NCI-H82 treated with DMSO at 0.1 percent for 48 hours (cell line): Measurements from ENCODE around the gene DRAP1.
"Not testable (repeated sequence)": the region's sequence is repeated elsewhere in the genome, so short reads cannot be mapped to it uniquely, and the experiment has no call there.

ENCODE experiments used
- DNase-seq: peaks from one replicate; lab custom pipeline; 2025; ENCODE audit not compliant: unreplicated experiment; lab: John Stamatoyannopoulos, UW

The DRAP1 gene

DNA sequence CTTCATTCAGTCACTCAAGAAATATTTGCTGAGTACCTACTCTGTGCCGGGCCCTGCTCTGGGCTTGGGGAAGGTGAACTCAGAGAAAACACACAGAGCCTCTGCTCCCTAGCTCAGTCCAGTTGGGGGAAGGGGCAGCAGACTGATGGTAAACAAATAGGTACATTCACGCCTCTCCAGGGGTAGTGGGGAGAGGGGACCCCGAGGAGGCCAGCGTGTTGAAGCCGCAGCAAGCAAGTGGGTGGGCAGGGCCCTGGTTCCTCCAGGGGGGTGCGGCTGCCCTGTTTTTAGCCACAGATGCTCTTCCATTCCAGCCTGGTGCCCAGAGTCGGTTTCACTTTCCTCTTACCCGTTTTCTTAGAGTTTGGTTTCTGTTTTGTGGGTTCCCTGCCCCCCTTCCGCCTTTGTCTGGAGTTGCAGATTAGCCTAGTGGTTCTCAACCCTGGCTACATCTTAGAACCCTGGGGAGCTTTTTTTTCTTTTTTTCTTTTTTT lies 8.7 kb downstream of the DRAP1 start:
- no peak for DNase-seq

DNA sequence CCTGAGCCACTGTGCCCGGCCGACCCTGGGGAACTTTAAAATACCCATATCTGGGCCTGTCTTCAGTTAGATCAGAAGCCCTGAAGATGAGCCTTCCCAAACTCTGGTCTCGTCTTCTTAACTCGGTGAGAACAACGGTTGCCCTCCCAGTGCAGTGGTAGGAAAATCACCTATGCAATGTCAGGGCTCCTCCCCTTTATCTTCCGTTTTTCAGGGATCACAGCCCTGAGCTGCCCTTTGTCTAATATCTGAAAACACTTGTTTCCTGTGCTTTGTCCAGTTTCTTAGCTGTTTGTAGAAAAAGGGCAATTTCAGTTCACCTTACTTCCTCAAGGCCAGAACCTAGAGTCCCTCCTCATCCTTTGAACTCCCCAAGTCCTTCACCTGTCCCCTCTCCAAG lies 9.4 kb downstream of the DRAP1 start:
- DNase-seq, result no peak

DNA sequence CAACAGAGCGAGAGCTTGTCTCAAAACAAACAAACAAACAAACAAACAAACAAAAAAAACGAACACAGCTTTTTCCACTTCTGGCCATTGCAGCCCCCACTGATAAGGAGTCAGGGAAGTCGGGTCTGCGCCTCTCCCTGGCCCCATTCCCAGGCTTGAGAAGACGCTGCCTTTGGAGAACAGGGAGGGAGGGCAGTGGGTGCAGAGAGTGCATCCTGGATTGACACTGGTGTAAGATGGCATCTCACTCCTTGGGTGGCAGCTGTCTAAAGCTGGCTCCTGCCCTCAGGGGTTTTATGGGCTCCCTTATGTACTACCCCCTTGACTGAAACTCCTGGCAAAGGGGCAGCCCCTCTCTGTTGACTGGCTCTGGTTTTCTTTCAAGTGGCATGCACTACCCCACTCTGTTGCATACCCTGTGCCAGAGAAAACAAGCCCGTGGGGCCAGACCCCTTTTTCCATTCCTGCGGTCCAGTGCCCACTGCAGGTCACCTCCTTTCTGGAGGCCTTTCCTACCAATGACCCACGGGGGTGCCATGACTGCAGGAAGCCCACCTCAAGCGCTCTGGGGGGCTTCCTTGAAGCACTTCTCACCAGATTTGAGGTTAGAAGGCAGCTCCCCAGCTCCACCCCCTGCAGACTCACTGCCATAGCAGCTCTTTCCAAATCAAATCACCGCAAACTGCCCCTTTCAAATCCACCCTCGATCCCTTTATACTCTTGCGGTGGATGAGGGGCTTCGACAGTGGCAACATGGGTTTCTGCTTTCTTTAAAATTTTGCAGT lies 12.7 kb downstream of the DRAP1 start:
- DNase-seq, result no peak

DNA sequence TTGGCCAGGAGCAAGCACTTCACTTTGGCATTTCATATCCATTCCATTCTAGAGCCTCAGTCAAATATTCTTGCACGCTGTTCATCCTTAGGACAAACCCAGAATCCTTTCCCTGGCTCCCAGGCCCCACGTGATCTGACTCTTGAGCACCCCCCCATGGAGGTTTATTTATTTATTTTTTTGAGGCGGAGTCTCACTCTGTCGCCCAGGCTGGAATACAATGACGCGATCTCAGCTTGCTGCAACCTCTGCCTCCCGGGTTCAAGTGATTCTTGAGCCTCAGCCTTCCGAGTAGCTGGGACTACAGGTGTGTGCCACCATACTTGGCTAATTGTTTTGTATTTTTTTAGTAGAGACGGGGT lies 13.3 kb downstream of the DRAP1 start:
- DNase-seq, result no peak

DNA sequence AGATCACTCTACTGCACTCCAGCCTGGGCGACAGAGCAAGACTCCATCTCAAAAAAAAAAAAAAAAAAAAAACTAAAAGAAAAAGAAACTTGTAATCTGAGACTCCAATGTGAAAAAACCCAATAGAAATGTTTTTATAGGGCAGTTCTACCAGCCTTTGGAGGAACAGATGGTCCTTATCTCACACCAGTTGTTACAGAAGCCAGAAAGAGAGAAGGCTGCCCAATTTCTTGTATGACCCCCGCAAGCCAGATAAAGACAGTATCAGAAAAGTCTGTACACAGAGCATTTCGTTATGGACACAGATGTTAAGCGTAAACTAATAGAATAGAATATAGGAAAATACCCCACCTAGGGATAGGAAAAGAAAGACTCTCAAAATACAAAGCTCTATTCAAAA lies 14.8 kb downstream of the DRAP1 start:
- no peak for DNase-seq

DNA sequence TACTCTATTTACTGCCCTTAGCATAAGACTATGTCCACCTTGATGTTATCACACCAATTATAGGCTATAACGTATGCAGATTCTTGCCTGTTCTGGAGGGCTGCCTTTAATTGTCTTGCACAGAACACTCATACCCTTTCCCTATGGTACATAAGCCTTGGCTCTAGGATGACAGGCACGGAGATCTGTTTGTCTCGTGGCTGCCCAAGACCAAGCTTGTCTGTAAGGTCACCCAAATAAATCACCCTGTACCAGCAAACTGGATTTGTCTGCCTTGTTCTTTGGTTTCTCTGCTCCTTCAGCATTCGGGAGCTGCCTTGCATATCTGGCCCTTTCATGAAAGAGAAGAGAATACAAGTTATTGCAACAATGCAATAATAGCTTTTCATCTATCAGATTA lies 18.5 kb downstream of the DRAP1 start:
- no peak for DNase-seq

DNA sequence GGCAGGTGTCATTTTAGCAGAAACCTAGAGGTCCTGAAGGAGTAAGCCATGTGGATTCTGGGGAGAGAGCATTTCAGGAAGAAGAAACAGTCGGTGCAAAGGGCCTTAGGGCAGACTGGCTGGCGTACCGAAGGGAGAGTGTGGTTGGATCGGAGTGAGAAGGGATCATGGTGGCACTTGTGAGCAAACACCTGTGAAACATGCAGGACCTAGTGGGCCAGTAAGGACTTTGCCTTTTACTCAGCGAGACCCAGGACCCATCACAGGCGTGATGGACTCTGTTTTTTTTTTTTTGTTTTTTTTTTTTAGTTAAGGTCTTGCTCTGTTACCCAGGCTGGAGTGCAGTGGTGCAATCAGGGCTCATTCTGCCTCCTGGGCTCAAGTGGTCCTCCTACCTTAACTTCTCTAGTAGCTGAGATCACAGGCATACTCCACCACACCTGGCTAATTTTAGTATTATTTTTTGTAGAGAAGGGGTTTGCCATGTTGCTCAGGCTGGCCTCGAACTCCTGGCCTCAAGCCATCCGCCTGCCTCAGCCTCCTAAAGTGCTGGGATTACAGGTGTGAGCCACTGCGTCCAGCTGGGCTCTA lies 22.6 kb downstream of the DRAP1 start:
- no peak for DNase-seq

DNA sequence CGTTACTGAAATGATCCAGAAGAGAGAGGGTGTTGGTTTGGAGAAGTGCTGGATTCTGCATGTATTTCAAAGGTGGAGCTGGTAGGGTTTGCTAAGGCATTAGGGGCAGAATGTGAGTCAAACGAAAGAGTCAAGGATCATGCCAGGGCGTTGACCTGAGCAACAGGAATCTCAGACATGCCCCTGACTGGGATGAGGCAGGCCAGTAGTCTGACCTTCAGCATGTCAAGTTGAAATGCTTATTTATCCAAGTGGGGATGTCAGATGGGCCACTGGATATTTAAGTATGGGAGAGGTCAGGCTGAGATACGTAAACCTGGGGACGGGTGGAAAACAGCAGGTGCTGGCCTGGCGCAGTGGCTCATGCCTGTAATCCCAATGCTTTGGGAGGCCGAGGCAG lies 23.3 kb downstream of the DRAP1 start:
- no peak for DNase-seq

DNA sequence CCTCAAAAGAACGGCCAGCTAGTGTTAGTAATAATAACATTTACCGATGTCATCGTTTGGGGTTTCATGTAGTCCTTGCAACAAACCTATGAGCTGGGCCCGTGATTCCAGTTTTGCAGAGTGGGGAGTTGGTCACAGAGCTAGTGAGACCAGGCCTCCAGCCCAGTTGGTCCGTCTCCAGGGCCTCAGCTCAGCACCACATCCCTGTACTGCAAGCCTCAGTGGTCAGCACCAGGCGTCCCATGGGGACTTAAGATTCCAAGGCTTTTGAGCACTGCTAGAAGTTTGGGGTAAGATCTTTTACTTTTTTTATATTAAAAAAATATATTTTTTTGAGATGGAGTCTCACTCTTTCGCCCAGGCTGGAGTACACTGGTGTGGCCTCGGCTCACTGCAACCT lies 25.0 kb downstream of the DRAP1 start:
- no peak for DNase-seq

DNA sequence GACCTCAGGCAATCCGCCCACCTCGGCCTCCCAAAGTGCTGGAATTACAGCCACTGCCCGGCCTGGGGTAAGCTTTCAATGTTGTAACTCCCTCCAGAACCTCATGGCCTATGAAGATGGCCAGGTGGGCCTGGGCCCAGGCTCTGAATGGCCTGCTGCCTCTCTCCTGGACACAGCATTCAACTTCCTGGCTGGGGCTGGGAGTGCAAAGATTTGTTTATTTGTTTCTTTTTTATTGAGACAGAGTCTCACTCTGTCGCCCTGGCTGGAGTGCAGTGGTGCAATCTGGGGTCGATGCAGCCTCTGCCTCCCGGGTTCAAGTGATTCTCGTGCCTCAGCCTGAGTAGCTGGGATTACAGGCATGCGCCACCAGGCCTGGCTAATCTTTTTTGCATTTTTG lies 25.5 kb downstream of the DRAP1 start:
- no peak for DNase-seq

DNA sequence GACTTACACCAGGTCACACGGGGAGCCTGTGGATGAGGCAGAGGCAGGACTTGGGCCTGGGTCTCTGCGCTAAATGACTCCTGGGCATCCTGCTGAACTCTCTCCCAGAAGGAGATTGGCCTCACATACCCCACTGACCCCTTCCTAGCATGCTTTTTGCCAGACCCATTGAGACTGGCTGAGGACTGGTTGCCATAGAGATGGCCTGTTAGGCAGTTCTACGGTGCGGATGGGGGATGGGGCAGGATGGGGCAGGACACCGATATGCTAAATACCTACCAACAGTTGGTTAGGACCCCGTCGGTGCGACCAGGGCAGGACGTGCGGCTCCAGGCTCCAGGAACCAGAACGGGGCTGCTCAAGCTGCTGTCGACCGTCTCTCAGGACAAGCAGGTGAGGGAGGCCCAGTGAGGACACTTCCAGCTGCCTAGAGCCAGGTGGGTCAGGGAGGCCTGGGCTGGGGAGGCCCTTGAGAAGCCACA lies 26.2 kb downstream of the DRAP1 start, which contains the start of gene TSGA10IP:
Gene TSGA10IP, plus strand, starts transcription at position 51 of the 482 bp plus-strand sequence. Its CDS starts 196 bp downstream, at position 247.
- DNase-seq, result no peak

DNA sequence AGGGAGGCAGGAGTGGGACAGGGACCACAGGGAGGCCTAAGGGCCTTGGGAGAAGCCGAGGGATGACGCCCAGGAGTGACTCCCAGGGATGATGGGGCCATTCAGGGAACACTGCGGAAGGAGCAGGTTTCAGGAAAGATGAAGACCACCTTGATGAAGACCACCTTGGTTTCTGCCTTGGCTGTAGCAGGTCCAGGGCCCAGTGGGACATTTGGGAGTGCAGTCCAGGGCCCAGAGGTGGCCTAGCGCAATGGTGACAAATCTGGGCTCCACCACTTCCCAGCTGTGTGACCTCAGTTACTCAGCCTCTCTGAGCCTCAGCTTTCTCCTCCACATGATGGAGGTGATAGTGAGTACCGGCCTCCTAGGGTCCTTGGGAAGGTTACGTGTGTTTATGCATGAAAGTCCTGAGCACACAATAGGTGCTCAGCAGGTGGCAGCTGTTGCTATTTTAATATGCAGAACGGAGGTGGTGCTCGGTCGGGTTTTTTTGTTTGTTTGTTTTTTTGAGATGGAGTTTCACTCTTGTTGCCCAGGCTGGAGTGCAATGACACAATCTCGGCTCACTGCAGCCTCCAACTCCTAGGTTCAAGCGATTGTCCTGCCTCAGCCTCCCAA lies 26.8 kb downstream of the DRAP1 start:
- no peak for DNase-seq

DNA sequence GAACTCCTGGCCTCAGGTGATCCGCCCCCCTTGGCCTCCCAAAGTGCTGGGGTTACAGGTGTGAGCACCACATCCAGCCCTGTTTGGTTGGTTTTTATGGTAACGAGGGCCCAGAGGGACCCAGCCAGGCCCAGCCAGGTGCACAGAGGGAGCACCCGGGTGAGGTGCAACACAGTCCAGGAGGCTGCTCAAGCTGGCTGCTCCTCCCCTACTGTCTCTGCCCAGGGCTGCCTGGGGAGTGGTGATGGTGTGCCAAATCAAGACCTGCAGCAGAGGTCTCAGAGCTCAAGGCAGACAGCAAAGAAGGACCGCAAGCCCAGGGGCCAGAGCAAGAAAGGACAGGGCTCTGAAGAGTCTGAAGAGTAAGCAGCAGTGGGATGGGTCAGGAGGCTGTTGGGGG lies 27.4 kb downstream of the DRAP1 start:
- DNase-seq, result no peak

DNA sequence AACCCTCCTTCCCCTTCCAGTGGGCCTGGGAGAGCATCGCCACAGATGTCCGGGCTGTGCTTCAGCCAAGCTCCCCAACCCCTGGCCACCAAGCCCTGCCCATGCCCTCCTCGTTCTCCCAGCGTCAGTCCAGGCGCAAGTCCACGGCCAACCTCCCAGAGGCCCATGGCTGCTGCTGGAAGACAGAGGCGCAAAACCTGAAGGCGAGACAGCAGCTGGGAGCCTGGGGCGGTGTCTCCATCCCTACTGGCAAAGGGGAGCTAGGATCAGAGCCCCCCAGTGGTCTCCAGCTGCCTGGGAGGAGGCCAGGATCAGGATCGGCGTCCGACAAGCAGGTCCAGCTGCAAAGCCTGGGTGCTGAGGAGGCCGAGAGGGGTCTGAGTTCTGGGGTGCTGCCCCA lies 27.9 kb downstream of the DRAP1 start:
- DNase-seq, result no peak

DNA sequence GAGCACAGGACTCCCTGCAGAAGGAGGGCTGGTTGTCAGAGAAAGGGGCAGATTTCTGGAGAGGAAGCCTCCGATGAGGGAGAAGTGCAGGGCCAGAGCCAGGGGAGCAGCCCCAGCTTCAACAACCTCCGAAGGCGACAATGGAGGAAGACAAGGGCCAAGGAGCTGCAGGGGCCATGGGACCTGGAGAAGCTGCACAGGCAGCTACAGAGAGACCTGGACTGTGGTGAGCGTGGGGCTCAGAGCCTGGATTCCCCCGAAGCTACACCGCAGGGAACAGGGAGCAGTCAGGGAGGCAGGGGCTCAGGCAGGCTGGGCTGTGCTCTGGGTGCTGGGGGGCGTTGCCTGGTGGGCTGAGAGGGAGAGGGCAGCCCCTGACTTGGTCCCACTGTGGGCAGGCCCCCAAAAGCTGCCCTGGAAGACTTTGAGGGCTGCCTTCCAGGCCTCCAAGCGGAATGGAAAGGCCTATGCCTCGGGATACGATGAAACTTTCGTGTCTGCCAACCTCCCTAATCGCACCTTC lies 28.4 kb downstream of the DRAP1 start:
- DNase-seq, result no peak

DNA sequence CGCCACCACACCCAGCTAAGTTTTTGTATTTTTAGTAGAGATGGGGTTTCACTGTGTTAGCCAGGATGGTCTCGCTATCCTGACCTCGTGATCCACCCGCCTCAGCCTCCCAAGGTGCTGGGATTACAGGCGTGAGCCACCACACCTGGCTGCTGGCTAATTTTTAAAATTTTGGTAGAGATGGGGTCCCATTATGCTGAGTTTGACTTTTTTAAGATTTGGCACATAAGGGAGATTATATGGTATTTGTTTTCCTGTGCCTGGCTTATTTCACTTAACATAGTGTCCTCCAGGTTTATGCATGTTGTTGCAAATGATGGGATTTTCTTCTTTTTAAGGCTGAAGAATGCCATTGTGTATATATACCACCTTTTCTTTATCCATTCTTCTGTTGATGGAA lies 31.5 kb downstream of the DRAP1 start:
- not testable (repeated sequence) for DNase-seq

DNA sequence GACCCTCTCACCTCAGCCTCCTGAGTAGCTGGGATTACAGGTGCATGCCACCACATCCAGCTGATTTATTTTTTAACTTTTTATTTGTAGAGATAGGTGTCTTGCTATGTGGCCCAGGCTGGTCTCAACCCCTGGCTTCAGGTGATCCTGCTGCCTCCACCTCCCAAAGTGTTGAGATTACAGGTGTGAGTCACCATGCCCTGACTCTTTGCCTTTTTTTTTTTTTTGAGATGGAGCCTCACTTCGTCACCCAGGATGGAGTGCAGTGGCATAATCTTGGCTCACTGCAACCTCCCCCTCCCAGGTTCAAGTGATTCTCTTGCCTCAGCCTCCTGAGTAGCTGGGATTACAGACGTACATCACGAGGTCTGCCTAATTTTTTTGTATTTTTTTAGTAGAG lies 32.4 kb downstream of the DRAP1 start:
- not testable (repeated sequence) for DNase-seq

DNA sequence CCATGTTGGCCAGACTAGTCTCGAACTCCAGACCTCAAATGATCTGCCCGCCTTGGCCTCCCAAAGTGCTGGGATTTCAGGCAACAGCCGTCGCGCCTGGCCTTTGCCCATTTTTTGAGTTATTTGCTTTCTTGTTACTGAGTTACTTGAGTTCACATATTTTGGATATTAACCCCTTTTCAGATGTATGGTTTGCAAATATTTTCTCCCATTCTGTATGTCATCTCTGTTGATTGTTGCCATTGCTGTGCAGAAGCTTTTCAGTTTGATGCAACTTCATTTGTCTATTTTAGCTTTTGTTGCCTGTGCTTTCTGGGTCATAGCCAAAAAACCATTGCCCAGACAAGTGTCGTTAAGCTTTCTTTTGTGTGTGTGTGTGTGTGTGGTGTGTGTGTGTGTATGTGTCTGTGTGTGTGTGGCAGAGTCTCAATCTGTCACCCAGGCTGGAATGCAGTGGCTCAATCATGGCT lies 32.9 kb downstream of the DRAP1 start:
- no peak for DNase-seq

DNA sequence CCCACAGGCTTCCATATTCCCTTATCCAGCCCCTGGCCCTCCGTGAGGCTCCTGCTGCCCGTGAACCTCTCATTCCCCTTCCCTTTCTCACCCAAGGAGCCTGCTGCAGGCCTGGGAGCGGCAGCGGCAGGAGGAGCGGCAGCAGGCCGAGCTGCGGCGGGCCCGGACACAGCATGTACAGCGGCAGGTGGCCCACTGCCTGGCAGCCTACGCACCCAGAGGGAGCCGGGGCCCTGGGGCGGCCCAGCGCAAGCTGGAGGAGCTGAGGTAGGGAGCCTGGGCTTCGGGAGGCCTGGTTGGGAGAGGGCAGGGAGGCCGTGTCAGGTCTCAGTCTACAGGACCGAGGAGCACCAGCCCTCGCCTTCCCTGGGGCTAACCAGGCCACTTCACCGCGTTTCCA lies 34.2 kb downstream of the DRAP1 start:
- no peak for DNase-seq

DNA sequence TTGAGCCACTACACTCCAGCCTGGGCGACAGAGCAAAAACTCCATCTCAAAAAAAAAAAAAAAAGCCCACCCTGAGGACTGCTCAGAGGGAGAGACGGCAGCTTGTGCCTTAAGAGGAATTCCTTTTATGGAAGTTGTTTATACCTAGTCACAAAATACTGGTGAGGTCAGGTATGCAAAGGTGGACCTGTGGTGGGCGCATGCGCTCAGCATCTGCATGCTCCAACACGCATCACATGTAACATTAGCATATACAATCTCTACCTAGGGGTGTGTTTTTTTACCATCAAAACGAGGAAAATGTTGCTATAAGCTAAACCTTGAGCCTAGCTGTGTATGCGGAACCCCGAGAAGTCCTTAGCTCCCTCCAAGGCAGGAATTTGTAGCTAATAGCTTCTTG lies 35.5 kb downstream of the DRAP1 start:
- no peak for DNase-seq

DNA sequence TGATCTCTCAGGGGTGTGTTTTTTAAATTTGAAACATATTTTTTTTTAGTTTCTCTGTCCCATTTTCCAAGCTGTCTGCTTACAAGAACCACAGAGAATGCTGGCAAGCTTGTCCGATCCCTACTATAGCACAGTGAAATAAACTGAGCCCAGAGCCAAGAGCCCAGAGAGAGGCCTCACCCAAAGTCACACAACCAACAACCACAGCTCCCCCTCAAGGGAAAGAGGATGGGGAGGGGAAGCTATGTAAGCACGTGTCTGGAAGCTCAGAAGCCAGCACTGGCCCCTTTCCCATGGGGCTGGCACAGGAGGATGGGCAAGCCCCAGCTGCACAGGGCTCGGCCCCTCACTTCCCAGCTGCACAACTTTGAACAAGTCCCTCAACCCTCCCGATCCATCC lies 39.1 kb downstream of the DRAP1 start:
- no peak for DNase-seq
